ENCODE measurements around the gene YTHDF1.

The YTHDF1 gene

GRCh38 chr20:63204362-63204761 lies 11.6 kb downstream of the YTHDF1 start:
- DNase-seq: no peak

- DNase-seq: no peak
Observed at GRCh38 chr20:63202811-63203526, 13.0 kb downstream of the YTHDF1 start.

- no peak for DNase-seq
Observed at GRCh38 chr20:63202021-63202420, 13.9 kb downstream of the YTHDF1 start.

DNA sequence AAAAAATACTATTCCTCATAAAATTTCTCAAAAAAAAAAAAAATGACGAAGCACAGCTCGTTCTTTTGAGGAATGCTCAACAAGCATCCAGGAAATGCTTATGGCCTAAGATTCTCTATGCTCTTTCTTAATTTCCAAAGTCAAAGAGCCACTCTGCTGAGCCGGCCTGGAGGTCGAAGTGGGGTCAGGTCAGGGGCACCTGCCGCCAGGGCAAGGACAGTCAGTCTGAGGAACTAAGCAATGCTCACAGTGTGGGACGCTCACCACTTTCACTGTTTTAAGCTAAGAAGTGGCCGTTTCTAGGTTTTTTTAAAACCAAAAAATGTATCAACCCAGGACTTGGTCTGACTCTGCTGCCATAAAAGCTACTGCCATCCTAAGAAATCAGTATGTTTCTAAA lies 17.3 kb downstream of the YTHDF1 start:
- no peak for DNase-seq

DNA sequence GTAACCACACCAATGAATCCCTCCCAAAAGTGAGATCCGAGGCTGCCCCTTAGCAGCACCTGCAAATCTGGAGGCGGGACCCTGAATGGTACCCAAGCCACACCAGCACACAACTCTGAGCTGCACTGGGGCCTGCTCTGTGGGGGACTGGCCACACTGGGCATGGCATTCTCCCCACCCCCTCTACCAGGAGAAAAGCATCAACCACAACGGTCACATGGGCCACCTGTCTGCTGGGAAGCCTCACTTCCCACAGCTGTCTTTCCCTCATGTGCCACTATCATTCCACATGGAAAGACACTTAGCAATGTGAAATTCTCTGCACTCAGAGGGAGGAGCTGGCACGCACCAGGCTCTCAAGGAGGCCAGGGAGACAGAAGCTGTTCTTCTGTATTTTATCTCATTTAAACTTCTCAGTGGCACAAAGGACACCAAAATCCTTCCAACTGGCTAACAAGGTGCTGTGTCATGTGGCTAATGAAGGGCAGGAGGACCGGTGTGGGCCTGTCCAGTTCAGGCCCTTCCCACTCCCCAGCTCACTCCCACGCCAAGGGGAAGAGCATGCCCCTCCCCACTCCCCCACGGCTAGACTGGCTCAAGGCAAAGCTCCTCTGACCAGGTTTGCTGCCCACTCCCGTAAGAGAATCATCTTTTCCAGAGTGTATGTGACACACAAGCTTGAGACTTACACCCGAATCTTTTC lies 19.0 kb downstream of the YTHDF1 start:
- no peak for DNase-seq

GRCh38 chr20:63194797-63195173 lies 21.1 kb downstream of the YTHDF1 start:
- no peak for DNase-seq

DNA sequence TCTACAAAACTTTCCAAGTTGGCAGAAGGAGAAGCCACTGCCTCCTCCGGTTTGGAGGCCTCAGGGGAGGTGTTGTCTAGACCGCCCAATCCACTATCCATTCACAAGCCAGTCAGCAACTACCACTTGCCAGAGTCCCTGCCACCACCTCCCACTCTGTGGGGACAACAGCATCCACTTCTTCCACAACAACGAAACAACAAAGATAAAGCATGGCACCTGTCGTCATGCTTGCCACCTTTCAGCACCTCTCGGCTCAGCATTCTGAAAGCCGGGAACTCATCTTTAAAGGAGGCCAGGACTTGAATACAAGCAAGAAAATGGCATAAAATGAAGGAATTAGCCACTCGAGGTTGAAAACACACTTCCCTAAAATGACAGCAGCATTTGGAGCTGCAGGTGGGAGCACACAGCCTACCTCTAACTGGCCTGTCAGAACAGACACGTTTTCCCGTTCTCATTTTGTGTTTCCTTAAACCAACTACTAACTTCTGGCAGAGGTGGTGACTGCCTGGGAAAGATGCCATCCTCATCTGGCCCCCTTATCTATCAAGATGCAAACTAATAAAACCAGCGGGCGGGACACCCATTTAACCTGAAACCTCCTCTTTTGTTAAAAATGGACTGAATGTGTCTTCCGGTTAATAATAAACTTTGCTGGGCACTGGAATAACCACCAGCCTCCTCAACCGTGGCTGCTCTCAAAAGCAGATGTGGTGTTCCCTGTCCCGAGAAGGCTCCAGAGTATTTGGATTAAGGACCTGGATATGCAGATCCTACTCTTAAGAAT lies 21.7 kb downstream of the YTHDF1 start:
- no peak for DNase-seq

GRCh38 chr20:63192721-63193120 lies 23.2 kb downstream of the YTHDF1 start:
- DNase-seq: no peak

GRCh38 chr20:63191400-63191799 lies 24.5 kb downstream of the YTHDF1 start:
- DNase-seq: no peak

- no peak for DNase-seq
Observed at GRCh38 chr20:63190828-63191227, 25.1 kb downstream of the YTHDF1 start.

GRCh38 chr20:63189846-63190559 lies 25.9 kb downstream of the YTHDF1 start:
- DNase-seq: no peak

- no peak for DNase-seq
Observed at GRCh38 chr20:63189322-63189642, 26.6 kb downstream of the YTHDF1 start.

- DNase-seq: no peak
Observed at GRCh38 chr20:63188641-63189321, 27.1 kb downstream of the YTHDF1 start.

DNA sequence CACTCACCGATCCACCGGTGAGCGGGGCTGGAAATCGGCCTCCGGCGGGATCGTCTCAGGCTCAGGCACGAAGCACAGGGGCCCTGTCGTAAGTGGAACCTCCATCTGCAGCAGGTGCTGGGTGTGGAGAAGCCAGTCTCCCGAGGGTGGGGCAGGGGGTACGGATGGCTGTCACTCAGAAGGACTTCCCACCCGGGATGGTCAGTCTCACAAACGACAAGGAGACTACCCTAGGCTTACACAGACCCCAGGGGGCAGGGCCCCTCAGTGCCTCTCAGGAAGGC lies 27.8 kb downstream of the YTHDF1 start:
- DNase-seq: no peak

DNA sequence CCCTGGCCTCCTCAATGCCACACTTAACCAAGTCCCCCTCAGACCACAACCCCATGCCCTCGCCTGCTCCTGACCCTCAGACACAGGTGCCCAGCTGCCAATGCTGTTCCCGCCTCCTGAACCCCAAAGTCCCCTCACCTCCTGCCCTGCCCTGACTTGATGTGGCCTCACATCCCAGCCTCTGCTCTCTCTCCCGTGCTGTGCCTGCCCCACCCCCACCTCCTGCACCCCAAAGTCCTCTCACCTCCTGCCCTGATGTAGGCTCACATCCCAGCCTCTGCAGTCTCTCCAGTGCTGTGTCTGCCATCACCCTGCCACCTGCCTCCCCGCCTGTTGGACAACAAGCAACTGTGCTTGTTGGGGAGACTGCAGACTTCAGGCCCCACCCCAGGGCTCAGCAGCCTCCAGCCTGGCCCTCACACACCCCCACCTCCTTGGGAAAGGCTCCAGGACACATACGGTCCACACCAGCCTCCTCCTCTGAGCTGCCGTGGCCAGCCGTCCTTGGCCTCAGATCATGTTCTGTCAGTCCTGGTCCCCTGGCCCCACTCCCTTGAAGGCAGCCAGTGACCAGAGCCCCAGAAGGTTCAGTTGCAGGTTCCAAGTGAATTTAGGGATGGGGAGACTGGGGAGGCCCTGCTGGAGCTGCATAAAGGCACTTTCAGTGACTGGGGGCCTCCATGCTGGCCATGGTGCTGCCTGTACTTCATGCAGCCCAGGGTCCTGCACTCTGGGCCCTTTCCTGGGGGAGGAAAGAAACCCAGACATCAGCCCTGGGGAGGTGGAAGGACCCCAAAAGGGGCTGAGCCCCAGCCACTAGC lies 28.4 kb downstream of the YTHDF1 start:
- no peak for DNase-seq

DNA sequence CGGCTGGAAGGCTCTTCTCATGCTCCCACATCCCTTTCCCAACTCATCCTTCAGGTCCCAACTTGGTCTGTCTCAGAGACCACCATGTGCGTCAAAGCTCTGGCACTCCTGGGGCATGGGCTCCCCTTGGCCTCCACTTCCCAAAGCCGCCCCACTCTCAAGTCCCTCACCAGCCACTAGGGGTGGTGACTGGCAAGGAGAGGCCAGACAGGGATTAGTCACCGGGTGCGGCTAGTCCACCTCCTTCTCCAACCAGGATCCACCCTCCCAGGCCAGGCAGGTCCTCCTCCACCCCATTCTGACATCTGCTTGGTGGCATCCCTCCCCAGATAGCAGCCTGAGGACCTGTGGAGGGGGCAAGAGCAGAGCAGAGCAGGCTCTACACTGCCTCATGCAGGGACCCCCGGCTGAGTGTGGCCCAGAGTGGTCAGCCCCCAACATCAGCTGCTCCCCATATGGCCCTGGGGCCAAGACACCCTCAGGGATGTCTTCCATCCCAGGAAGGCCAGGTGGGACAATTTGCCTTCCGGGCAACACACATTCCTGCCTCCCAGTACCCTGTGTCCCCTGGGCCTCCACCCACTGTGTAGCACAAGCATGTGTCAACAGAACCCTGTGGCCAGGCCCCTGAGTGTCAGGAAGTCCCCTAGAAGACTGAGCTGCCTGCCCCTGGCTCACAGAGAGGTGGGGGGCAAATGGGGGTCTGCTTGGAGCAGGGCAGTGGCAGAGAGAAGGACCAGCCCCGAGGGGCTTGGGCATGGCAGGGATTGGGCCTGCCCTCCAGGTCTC lies 29.2 kb downstream of the YTHDF1 start:
- no peak for DNase-seq

DNA sequence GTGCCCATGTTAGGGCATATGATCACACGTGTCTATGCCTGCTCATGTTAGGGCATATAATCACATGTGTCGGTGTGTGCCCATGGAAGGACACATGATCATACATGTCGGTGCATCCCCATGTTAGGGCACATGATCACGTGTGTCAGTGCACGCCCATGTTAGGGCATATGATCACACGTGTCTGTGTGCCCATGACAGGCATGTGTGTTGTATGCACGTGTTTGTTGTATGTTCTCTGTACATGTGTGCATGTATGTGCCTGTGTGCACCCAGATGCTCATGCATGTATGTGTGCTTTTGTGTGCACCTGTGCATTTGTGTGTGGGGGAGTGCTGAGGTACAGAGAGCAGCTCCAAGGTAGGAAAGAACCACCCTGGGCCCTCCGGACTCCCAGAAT lies 29.8 kb downstream of the YTHDF1 start:
- DNase-seq: no peak

- DNase-seq: no peak
Observed at GRCh38 chr20:63185215-63185796, 30.6 kb downstream of the YTHDF1 start.

DNA sequence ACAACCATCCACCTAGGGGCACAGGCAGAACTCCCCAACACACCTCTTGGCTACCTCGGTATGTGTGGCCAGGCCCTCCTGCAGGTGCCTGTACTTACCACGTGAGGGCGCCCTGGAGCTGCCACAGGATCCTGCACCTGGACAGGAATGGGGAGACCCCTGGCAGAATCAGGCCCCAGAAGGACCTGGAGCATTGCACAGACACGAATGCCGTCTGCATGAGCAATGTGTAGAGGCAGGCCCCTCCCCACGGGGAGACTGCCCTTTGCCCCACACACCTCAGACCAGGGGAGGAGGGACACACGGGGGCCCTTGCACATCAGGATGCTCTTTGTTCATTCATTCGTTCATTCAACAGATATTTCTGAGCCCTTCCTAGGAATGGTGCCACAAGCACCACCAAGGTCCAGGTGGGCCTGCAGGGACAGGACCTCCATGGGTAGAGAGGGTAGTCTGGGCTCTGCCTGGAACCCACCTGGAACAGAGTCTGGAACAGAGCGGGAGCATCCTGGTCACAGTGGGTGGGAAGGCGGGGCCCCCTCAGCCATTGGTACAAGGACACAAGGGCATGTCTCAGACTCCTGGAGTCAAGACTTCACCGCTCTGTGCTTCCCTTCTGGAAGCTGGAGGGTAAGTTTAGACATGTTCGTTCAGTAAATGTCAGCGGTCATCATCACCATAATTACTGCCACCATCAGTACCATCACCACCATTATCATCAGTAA lies 32.3 kb downstream of the YTHDF1 start:
- DNase-seq: peak; percentile 58

DNA sequence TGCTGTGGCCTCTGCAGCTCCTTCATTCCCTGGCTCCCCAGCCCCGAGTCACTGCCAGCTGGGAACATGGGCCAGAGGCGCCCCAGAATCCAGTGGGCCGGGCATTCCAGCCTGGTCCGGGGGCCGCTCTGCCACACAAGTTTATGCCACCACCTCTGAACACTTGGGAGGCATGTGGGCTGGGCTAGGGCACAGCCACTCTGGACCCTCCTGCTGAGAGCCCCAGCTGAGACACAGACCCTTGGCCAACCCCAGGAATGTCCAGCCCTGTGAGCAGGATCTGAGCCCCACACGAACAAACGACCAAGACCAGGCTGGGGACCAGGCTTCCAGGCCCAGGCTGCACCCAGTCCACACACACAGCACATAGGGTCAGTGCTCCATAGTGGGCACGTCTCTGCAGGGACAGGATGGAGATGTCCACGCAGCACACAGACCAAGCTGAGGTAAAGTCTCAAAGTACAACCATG lies 33.0 kb downstream of the YTHDF1 start:
- no peak for DNase-seq

Data from activated T-cell treated with anti-CD3 and anti-CD28 coated beads, Interleukin-2, amount 50 U/mL, for 1 hour (primary cell).